Right lobe of liver (tissue), 4 donors: Measurements from ENCODE around the gene PDPK1.

ENCODE experiments used
- POLR2A ChIP-seq: fragments of 450-650 bp; IDR thresholded peaks from one replicate; pipeline ENCODE4 v1.6.1; 2017; ENCODE audit warnings: antibody characterized with exemption, mild to moderate bottlenecking
- TF ChIP-seq, protein P1 (sequence below), 4 donors: fragments of 200-600 bp in 3 of 4; fragments of 450-650 bp in 1 of 4; IDR thresholded peaks; one replicate each; pipeline versions ENCODE4 v1.5.1 to v1.8.0; 2016 to 2022; ENCODE audit warnings: antibody characterized with exemption in 4 of 4, mild to moderate bottlenecking in 2 of 4
- donor health status: DM: no; HTN: no; CAD: no.
- donor health status: DM: no; HTN: no; CAD: no.
- donor health status: DM: no; HTN: yes; CAD: no.

DNA sequence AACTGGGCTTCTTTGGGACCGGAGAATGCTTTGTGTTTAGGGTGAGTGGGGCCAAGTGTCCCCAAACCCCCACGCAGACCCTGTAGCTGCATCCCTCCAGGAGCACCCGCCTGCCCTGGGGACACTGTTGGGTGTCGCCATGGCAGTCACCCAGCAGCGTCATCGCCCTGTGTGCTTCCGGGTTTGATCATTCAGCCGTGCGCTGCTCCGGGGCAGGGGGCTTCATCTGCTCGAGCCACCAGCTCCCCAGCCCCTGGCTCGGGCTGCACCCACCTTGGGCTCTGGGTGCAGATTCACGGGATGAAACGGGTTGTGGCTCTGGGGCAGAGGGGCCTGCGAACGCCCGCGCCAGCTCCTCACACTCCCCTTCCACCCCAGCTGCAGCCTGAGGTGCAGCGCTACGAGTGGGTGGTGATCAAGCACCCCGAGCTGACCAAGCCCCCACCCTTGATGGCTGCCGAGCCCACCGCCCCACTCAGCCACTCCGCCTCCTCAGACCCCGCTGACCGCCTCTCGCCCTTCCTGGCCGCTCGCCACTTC, 37.9 kb upstream of the PDPK1 start:
- TF ChIP-seq, protein P1, sequence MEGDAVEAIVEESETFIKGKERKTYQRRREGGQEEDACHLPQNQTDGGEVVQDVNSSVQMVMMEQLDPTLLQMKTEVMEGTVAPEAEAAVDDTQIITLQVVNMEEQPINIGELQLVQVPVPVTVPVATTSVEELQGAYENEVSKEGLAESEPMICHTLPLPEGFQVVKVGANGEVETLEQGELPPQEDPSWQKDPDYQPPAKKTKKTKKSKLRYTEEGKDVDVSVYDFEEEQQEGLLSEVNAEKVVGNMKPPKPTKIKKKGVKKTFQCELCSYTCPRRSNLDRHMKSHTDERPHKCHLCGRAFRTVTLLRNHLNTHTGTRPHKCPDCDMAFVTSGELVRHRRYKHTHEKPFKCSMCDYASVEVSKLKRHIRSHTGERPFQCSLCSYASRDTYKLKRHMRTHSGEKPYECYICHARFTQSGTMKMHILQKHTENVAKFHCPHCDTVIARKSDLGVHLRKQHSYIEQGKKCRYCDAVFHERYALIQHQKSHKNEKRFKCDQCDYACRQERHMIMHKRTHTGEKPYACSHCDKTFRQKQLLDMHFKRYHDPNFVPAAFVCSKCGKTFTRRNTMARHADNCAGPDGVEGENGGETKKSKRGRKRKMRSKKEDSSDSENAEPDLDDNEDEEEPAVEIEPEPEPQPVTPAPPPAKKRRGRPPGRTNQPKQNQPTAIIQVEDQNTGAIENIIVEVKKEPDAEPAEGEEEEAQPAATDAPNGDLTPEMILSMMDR (IDR thresholded peaks at IDR 0.05): no peak
- no peak for TF ChIP-seq POLR2A
